ENCODE results near the gene TALDO1.

Gene TALDO1

GRCh38 chr11:747158-748006 is at the start of gene TALDO1:
Gene TALDO1 (plus strand): TSS chr11:747464. CDS start chr11:747482, 18 bp downstream.
- Histone ChIP-seq H3K27me3 (ENCODE audit: insufficient read depth, low read length, poor library complexity, severe bottlenecking) (no peaks in the 10 kb centered on the region), H3K4me1 (ENCODE audit: insufficient read depth, low read length, poor library complexity, severe bottlenecking) (peaks cover 26% of the 10 kb centered on the region), H3K36me3 (ENCODE audit: insufficient read depth, low read length) (no peaks in the 10 kb centered on the region), H3K9me3 (ENCODE audit: insufficient read depth, low read depth, low read length) (no peaks in the 10 kb centered on the region), H2AFZ (ENCODE audit: low read length) (peak within 1 kb of the TSS; percentile 99), H3K9ac (ENCODE audit: low read depth, low read length, poor library complexity, severe bottlenecking) (peak within 1 kb of the TSS; percentile 81), H3K4me3 (ENCODE audit: low read length, poor library complexity, severe bottlenecking) (peak within 1 kb of the TSS; percentile 79), H3K9me2 (replicated peaks; ENCODE audit: low read depth, low read length) (no peaks in the 10 kb centered on the region), H3K4me2 (ENCODE audit: low read depth, low read length, poor library complexity, severe bottlenecking) (peak within 1 kb of the TSS; percentile 93), H3K79me2 (ENCODE audit: insufficient read depth, low read length) (peaks cover 51% of the 10 kb centered on the region), H3F3A (ENCODE audit: low read depth) (no peaks in the 10 kb centered on the region), H4K20me1 (ENCODE audit: insufficient read depth, low read length, poor library complexity, severe bottlenecking) (peaks cover 19% of the 10 kb centered on the region)
- TF ChIP-seq CTCF (conservative IDR thresholded peaks at IDR 0.05; ENCODE audit: low read length) (peak; percentile 28; the same call in 1 of the 2 replicates), EZH2phosphoT487 (IDR thresholded peaks at IDR 0.05; ENCODE audit: borderline replicate concordance) (no peak)

- Histone ChIP-seq H3K9me3 (ENCODE audit: insufficient read depth, low read depth, low read length) (no peaks in the 10 kb centered on the region), H3K9me2 (replicated peaks; ENCODE audit: low read depth, low read length) (no peaks in the 10 kb centered on the region), H2AFZ (ENCODE audit: low read length) (no peak overlapping the region), H3K9ac (ENCODE audit: low read depth, low read length, poor library complexity, severe bottlenecking) (peak overlapping the region; percentile 98), H3K36me3 (ENCODE audit: insufficient read depth, low read length) (no peaks in the 10 kb centered on the region), H3K4me2 (ENCODE audit: low read depth, low read length, poor library complexity, severe bottlenecking) (peak overlapping the region; percentile 76), H3F3A (ENCODE audit: low read depth) (0 out of 2 replicates have a peak, but pooled peaks cover 4% of the 10 kb centered on the region), H3K27me3 (ENCODE audit: insufficient read depth, low read length, poor library complexity, severe bottlenecking) (no peaks in the 10 kb centered on the region), H3K4me3 (ENCODE audit: low read length, poor library complexity, severe bottlenecking) (peak overlapping the region; percentile 7), H3K4me1 (ENCODE audit: insufficient read depth, low read length, poor library complexity, severe bottlenecking) (peaks cover 45% of the 10 kb centered on the region), H3K79me2 (ENCODE audit: insufficient read depth, low read length) (peaks cover 39% of the 10 kb centered on the region), H4K20me1 (ENCODE audit: insufficient read depth, low read length, poor library complexity, severe bottlenecking) (peaks cover 6% of the 10 kb centered on the region)
- TF ChIP-seq CTCF (conservative IDR thresholded peaks at IDR 0.05; ENCODE audit: low read length): no peak
- TF ChIP-seq EZH2phosphoT487 (IDR thresholded peaks at IDR 0.05; ENCODE audit: borderline replicate concordance): no peak
These were observed 49.4 kb upstream of the TALDO1 start for GRCh38 chr11:697811-698311.

GRCh38 chr11:698493-699115 is 48.7 kb upstream of the TALDO1 start:
- no peaks in the 10 kb centered on the region for H3K36me3 ChIP-seq (ENCODE audit: insufficient read depth, low read length)
- H3K27me3 ChIP-seq (ENCODE audit: insufficient read depth, low read length, poor library complexity, severe bottlenecking): no peaks in the 10 kb centered on the region
- H3K9me2 ChIP-seq (replicated peaks; ENCODE audit: low read depth, low read length): no peaks in the 10 kb centered on the region
- H3K79me2 ChIP-seq (ENCODE audit: insufficient read depth, low read length): peaks cover 31% of the 10 kb centered on the region
- TF ChIP-seq EZH2phosphoT487 (IDR thresholded peaks at IDR 0.05; ENCODE audit: borderline replicate concordance): no peak
- no peak for TF ChIP-seq CTCF (conservative IDR thresholded peaks at IDR 0.05; ENCODE audit: low read length)
- H3K4me2 ChIP-seq (ENCODE audit: low read depth, low read length, poor library complexity, severe bottlenecking): no peak overlapping the region
- H3K4me1 ChIP-seq (ENCODE audit: insufficient read depth, low read length, poor library complexity, severe bottlenecking): peaks cover 45% of the 10 kb centered on the region
- 0 out of 2 replicates have a peak, but pooled peaks cover 4% of the 10 kb centered on the region for H3F3A ChIP-seq (ENCODE audit: low read depth)
- H2AFZ ChIP-seq (ENCODE audit: low read length): no peak overlapping the region
- peak overlapping the region; percentile 98 for H3K9ac ChIP-seq (ENCODE audit: low read depth, low read length, poor library complexity, severe bottlenecking)
- no peaks in the 10 kb centered on the region for H3K9me3 ChIP-seq (ENCODE audit: insufficient read depth, low read depth, low read length)
- no peaks in the 10 kb centered on the region for H4K20me1 ChIP-seq (ENCODE audit: insufficient read depth, low read length, poor library complexity, severe bottlenecking)
- no peak overlapping the region for H3K4me3 ChIP-seq (ENCODE audit: low read length, poor library complexity, severe bottlenecking)

Data from Loucy (cell line).